IMR-90 (cell line): ENCODE results near the gene NFIX. TPM values are rescaled to one million over a fixed set of nuclear protein-coding genes. Genes with fewer than 3 reads are reported as not detected.

Source experiments
- ATAC-seq: fragments of 200-7000 bp; cut with Tn5 transposase; 2 replicates; pipeline ENCODE4 v1.9.1; 2020; ENCODE audit warnings: low read depth, mild to moderate bottlenecking, moderate library complexity
- BruUV-seq: library from RNA; stranded (reverse); fragments of 400-500 nt; replicated peaks from 2 replicates; lab custom pipeline; 2021; lab: Mats Ljungman, UMichigan
- CTCF ChIA-PET: fragments of 300-600 bp; formaldehyde crosslinking; extraction: SDS; loops from one replicate; lab custom pipeline; 2021; ENCODE audit warnings: antibody characterized with exemption; lab: Yijun Ruan, JAX
- POLR2A ChIA-PET: fragments of 300-600 bp; sonication (Branson Sonifier 250); formaldehyde crosslinking; loops from one replicate; lab custom pipeline; 2022; ENCODE audit warnings: antibody characterized with exemption; ENCODE audit not compliant: unreplicated experiment; lab: Charles Lee
- DNase-seq: peaks from one replicate; pipeline ENCODE4 v3.0.0; 2013
- H2AFZ ChIP-seq: replicated peaks from 2 replicates; pipeline ENCODE3; 2013; ENCODE audit warnings: low read length, mild to moderate bottlenecking; ENCODE audit not compliant: poor library complexity
- H2AK5ac ChIP-seq: 2 replicates; pipeline ENCODE4 v1.6.1; 2013; ENCODE audit warnings: low read depth, low read length, inconsistent platforms
- H2AK9ac ChIP-seq: replicated peaks from 2 replicates; pipeline ENCODE3; 2013; ENCODE audit warnings: mild to moderate bottlenecking, low read depth, low read length, moderate library complexity; ENCODE audit not compliant: poor library complexity
- H2BK120ac ChIP-seq: 2 replicates; pipeline ENCODE4 v1.6.1; 2013; ENCODE audit warnings: low read depth, low read length, inconsistent platforms
- H2BK15ac ChIP-seq: 3 replicates; pipeline ENCODE4 v1.6.1; 2013; ENCODE audit warnings: low read depth, low read length, inconsistent platforms
- H2BK20ac ChIP-seq: 2 replicates; pipeline ENCODE4 v1.6.1; 2013; ENCODE audit warnings: low read depth, mild to moderate bottlenecking, inconsistent platforms, low read length, moderate library complexity
- H2BK5ac ChIP-seq: 2 replicates; pipeline ENCODE4 v1.6.1; 2013; ENCODE audit warnings: mild to moderate bottlenecking, low read depth, low read length, inconsistent platforms; ENCODE audit not compliant: poor library complexity, severe bottlenecking
- H3K14ac ChIP-seq: replicated peaks from 2 replicates; pipeline ENCODE4 v1.6.1; 2013; ENCODE audit warnings: low read depth, low read length, inconsistent platforms
- H3K18ac ChIP-seq: 2 replicates; pipeline ENCODE4 v1.6.1; 2013; ENCODE audit warnings: low read depth, low read length, control low read depth
- H3K23ac ChIP-seq: 2 replicates; pipeline ENCODE4 v1.6.1; 2013; ENCODE audit warnings: low read depth, low read length, inconsistent platforms
- H3K27ac ChIP-seq: 2 replicates; pipeline ENCODE4 v1.5.1; 2013; ENCODE audit warnings: mild to moderate bottlenecking, control low read depth, low read length; ENCODE audit not compliant: insufficient read depth
- H3K27me3 ChIP-seq: 2 replicates; pipeline ENCODE4 v1.6.1; 2013; ENCODE audit warnings: low read length; ENCODE audit not compliant: control insufficient read depth, insufficient read depth
- H3K36me3 ChIP-seq: 2 replicates; pipeline ENCODE4 v1.6.1; 2013; ENCODE audit warnings: low read length, mixed read lengths; ENCODE audit not compliant: control insufficient read depth, insufficient read depth
- H3K4ac ChIP-seq: 2 replicates; pipeline ENCODE4 v1.6.1; 2013; ENCODE audit warnings: low read depth, low read length, inconsistent platforms
- H3K4me1 ChIP-seq: 2 replicates; pipeline ENCODE4 v1.6.1; 2013; ENCODE audit warnings: low read length, mixed read lengths; ENCODE audit not compliant: control insufficient read depth, insufficient read depth
- H3K4me2 ChIP-seq: 2 replicates; pipeline ENCODE4 v1.6.1; 2013; ENCODE audit warnings: low read depth, mild to moderate bottlenecking, control low read depth, low read length, moderate library complexity
- H3K4me3 ChIP-seq: 2 replicates; pipeline ENCODE4 v1.5.1; 2013; ENCODE audit warnings: low read depth, mild to moderate bottlenecking, control low read depth, low read length, moderate library complexity; ENCODE audit not compliant: insufficient read depth
- H3K56ac ChIP-seq: 2 replicates; pipeline ENCODE4 v1.6.1; 2013; ENCODE audit warnings: low read length, inconsistent platforms; ENCODE audit not compliant: insufficient read depth; ENCODE audit errors: extremely low read depth
- H3K79me1 ChIP-seq, 2 experiments: 2 replicates each; pipeline ENCODE4 v1.6.1; 2013; ENCODE audit warnings: low read length in 2 of 2, inconsistent platforms in 1 of 2, low read depth in 1 of 2
- H3K9ac ChIP-seq: 2 replicates; pipeline ENCODE4 v1.6.1; 2013; ENCODE audit warnings: low read depth, low read length, control low read depth
- H3K9me1 ChIP-seq: 2 replicates; pipeline ENCODE4 v1.6.1; 2013; ENCODE audit warnings: low read length, inconsistent platforms; ENCODE audit not compliant: insufficient read depth
- H3K9me3 ChIP-seq: 2 replicates; pipeline ENCODE4 v1.6.1; 2013; ENCODE audit warnings: low read length; ENCODE audit not compliant: control insufficient read depth, insufficient read depth
- H4K20me1 ChIP-seq: 2 replicates; pipeline ENCODE4 v1.6.1; 2013; ENCODE audit warnings: low read length, inconsistent platforms; ENCODE audit not compliant: insufficient read depth
- H4K5ac ChIP-seq: 2 replicates; pipeline ENCODE4 v1.6.1; 2013; ENCODE audit warnings: mild to moderate bottlenecking, low read depth, low read length, control low read depth
- H4K8ac ChIP-seq, 2 experiments: 2 replicates each; pipeline ENCODE4 v1.6.1; 2013; ENCODE audit warnings: low read depth in 2 of 2, low read length in 2 of 2, control low read depth in 1 of 2, inconsistent platforms in 1 of 2
- H4K91ac ChIP-seq: 2 replicates; pipeline ENCODE4 v1.6.1; 2013; ENCODE audit warnings: low read depth, low read length, inconsistent platforms; ENCODE audit not compliant: insufficient read depth
- ELK1 ChIP-seq: fragments of 150-350 bp; IDR thresholded peaks from 2 replicates; pipeline ENCODE4 v1.6.1; 2016; ENCODE audit warnings: low read depth, mild to moderate bottlenecking, low read length, moderate library complexity, borderline replicate concordance
- FOS ChIP-seq: fragments of 150-350 bp; IDR thresholded peaks from 2 replicates; pipeline ENCODE4 v1.6.1; 2016; ENCODE audit warnings: low read depth, low read length
- MAFK ChIP-seq: IDR thresholded peaks from 2 replicates; pipeline ENCODE4 v1.6.1; 2012; ENCODE audit warnings: low read depth, low read length, improper control_type of control experiment
- MAZ ChIP-seq: IDR thresholded peaks from 2 replicates; pipeline ENCODE4 v1.6.1; 2012; ENCODE audit warnings: low read depth, mild to moderate bottlenecking, low read length, improper control_type of control experiment, moderate library complexity, borderline replicate concordance
- NFE2L2 ChIP-seq: fragments of 150-350 bp; IDR thresholded peaks from 2 replicates; pipeline ENCODE4 v1.6.1; 2016; ENCODE audit warnings: low read depth, mild to moderate bottlenecking, low read length
- RCOR1 ChIP-seq: IDR thresholded peaks from 2 replicates; pipeline ENCODE4 v1.6.1; 2012; ENCODE audit warnings: mild to moderate bottlenecking, low read length, improper control_type of control experiment; ENCODE audit not compliant: insufficient replicate concordance
- RFX5 ChIP-seq: IDR thresholded peaks from 2 replicates; pipeline ENCODE4 v1.8.0; 2012; ENCODE audit warnings: low read depth, mild to moderate bottlenecking, low read length, moderate library complexity
- USF2 ChIP-seq: fragments of 150-350 bp; IDR thresholded peaks from 2 replicates; pipeline ENCODE4 v1.6.1; 2017; ENCODE audit warnings: mild to moderate bottlenecking, antibody characterized with exemption, low read length, low read depth
- WGBS, 2 experiments: methylation state at CpG; one replicate each; pipeline versions ENCODE4 v1.1.5 to v1.1.7; 2013; ENCODE audit warnings: missing lambda C conversion rate in 2 of 2; ENCODE audit not compliant: insufficient read length in 1 of 2; ENCODE audit errors: extremely low coverage in 2 of 2; 5-methylcytosine and 5-hydroxymethylcytosine counted together
- dilution Hi-C: fragments of 300-500 bp; cut with HindIII; formaldehyde crosslinking; loops from one replicate; pipeline ENCODE4 v1.14.3; 2018; ENCODE audit warnings: low sequenced_read_pairs; ENCODE audit not compliant: unreplicated experiment
- in situ Hi-C: fragments of 300-500 bp; cut with MboI; formaldehyde crosslinking; loops from 3 replicates; pipeline ENCODE4 v1.14.3; 2019; ENCODE audit warnings: low sequenced_read_pairs, inconsistent platforms, mixed read lengths
- intact Hi-C: fragments of 100-400 bp; cut with micrococcal nuclease; formaldehyde crosslinking; loops from 2 replicates; pipeline ENCODE4 v1.10.0; 2022
- polyA plus RNA-seq, 3 experiments: library from polyadenylated mRNA; depleted of rRNA; stranded (reverse); fragments of >200 nt; gene quantifications; 2 replicates each; pipeline ENCODE4 v1.2.3, GENCODE V29; 2012; ENCODE audit warnings: low replicate concordance in 1 of 3
- total RNA-seq: library from RNA; depleted of rRNA; stranded (reverse); fragments of >200 nt; gene quantifications from 2 replicates; pipeline ENCODE4 v1.2.3, GENCODE V29; 2012
- TF ChIP-seq, protein P1 (sequence below): conservative IDR thresholded peaks from 2 replicates; pipeline ENCODE4 v1.5.1; 2012; ENCODE audit warnings: mild to moderate bottlenecking, low read depth, low read length, improper control_type of control experiment

Gene NFIX
- total and polyA plus RNA-seq, 2 of the 4 experiments (the other 2 are of a cell fraction): 10.2 to 47.7 TPM

DNA sequence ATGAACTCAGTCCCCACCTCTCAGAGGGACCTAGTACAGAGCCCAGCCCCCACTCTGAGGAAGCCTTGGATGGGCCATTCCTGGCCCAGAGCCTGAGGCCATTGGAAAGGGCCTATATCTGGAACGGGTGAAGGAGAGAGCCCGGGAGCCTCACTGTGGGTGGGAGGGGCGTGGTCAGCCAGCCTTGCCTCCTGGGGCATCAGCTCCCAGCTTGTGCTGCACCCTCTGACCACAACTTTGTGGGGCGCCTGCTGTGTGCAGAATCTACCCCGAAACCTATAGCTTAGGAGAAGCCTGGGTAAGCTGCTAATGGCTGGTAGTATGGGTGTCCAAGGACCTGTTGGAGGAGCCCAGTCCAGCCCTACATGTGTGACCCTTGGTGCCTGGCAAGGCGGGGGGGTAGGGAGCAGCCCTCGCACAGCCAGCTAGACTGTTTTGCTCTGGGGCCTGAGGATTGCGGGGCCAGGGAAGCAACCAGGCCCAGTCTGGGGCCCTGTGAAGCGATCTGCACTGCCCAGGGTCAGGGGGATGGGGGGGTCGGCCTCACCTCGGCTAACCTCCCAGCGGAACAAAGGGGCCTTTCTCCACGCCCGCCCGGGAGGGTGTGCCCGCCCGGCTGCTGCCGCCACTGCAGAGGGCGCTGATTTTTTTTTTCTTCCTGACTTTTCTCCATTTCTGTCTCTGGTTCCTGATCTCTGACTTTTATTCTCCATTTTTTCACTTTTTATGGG lies 65.1 kb downstream of the NFIX start:
- ATAC-seq: no peak
- TF ChIP-seq FOS: no peak
- no peak for TF ChIP-seq USF2
- no peak for TF ChIP-seq ELK1
- no peak for TF ChIP-seq RCOR1
- no peak for TF ChIP-seq NFE2L2
- TF ChIP-seq RFX5: no peak
- TF ChIP-seq, protein P1, sequence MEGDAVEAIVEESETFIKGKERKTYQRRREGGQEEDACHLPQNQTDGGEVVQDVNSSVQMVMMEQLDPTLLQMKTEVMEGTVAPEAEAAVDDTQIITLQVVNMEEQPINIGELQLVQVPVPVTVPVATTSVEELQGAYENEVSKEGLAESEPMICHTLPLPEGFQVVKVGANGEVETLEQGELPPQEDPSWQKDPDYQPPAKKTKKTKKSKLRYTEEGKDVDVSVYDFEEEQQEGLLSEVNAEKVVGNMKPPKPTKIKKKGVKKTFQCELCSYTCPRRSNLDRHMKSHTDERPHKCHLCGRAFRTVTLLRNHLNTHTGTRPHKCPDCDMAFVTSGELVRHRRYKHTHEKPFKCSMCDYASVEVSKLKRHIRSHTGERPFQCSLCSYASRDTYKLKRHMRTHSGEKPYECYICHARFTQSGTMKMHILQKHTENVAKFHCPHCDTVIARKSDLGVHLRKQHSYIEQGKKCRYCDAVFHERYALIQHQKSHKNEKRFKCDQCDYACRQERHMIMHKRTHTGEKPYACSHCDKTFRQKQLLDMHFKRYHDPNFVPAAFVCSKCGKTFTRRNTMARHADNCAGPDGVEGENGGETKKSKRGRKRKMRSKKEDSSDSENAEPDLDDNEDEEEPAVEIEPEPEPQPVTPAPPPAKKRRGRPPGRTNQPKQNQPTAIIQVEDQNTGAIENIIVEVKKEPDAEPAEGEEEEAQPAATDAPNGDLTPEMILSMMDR: no peak
- no peak for TF ChIP-seq MAFK
- TF ChIP-seq MAZ: no peak
- no TSS peak for BruUV-seq
- no peak overlapping the region for H3K9ac ChIP-seq
- peak overlapping the region; percentile 88 for H3K4ac ChIP-seq
- CTCF ChIA-PET: interaction anchor here (0.8 to 2.8 kb wide), 13 partner anchors 9 to 100 kb away, joined by 3 to 25 read pairs (median 6); no protein-coding TSS in a partner anchor
- in situ Hi-C loops: no loop called here
- H3K27me3 ChIP-seq: no peaks in the 10 kb centered on the region
- H3K14ac ChIP-seq: peak overlapping the region; percentile 72; the same call in 1 of the 2 replicates
- H2AK5ac ChIP-seq: peak overlapping the region; percentile 71
- POLR2A ChIA-PET: no interaction called here
- peaks cover 10% of the 10 kb centered on the region; the same call in 1 of the 2 replicates for H4K20me1 ChIP-seq
- H3K9me1 ChIP-seq: peaks cover 11% of the 10 kb centered on the region
- intact Hi-C loops: loop anchor here (2.0 to 5.0 kb wide), 2 partner anchors 38 to 63 kb away; partner anchors contain the start of gene NFIX
- peak overlapping the region; percentile 8; the same call in 1 of the 2 replicates for H3K27ac ChIP-seq
- no peak overlapping the region; the same call in 2 of the 3 replicates for H2BK15ac ChIP-seq
- peak overlapping the region; percentile 75 for H2BK120ac ChIP-seq
- DNase-seq: no peak
- H3K36me3 ChIP-seq: peaks cover 4% of the 10 kb centered on the region; the same call in 1 of the 2 replicates
- peak overlapping the region; percentile 7; the same call in 1 of the 2 replicates for H3K56ac ChIP-seq
- H2AK9ac ChIP-seq: peak overlapping the region; percentile 90
- peak overlapping the region; percentile 59 for H3K4me2 ChIP-seq
- H3K23ac ChIP-seq: peak overlapping the region; percentile 61; the same call in 1 of the 2 replicates
- H3K9me3 ChIP-seq: no peaks in the 10 kb centered on the region
- peak overlapping the region; percentile 84 for H4K91ac ChIP-seq
- dilution Hi-C loops: no loop called here
- peaks cover 45 to 89% of the 10 kb centered on the region in 2 experiments for H3K79me1 ChIP-seq
- H3K18ac ChIP-seq: no peak overlapping the region
- H2AFZ ChIP-seq: peak overlapping the region; percentile 67
- H2BK5ac ChIP-seq: peak overlapping the region; percentile 1
- peak overlapping the region; percentile 44; the same call in 1 of the 2 replicates for H2BK20ac ChIP-seq
- H4K8ac ChIP-seq: peak overlapping the region; percentile 0 to 88
- WGBS, 2 experiments: 80% methylated on average over 1 of the region's 19 CpGs; no CpG with 5 or more reads in 1 of the 2 experiments
- no peak overlapping the region for H4K5ac ChIP-seq
- H3K4me3 ChIP-seq: no peak overlapping the region
- peaks cover 50% of the 10 kb centered on the region for H3K4me1 ChIP-seq
